GM18867 (cell line): ENCODE results near the gene POT1.

Source experiments
- ATAC-seq: cut with Tn5 transposase; IDR thresholded peaks from one replicate; pipeline ENCODE4 v1.9.1; 2021; ENCODE audit warnings: mild to moderate bottlenecking, moderate library complexity; ENCODE audit not compliant: unreplicated experiment

The POT1 gene

DNA sequence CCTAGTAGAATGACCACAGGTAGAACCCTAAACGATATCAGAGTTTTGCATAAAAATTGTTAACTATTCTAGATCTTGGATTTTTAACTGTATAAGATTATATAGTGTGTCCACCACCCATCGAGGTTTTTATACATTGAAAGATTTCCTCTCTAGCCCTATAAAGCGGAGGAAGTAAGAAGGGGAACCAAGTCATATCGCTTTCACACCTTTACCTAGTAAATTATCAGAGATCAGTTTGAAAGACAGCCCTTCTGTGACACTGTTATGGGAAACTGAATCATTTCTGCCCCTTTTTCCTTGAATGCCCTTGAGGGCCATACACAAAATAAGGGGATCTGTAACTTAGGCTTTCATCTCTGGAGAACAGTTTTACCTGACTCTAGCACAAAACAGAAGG, 155.7 kb downstream of the POT1 start:
- peak; percentile 89 for ATAC-seq

DNA sequence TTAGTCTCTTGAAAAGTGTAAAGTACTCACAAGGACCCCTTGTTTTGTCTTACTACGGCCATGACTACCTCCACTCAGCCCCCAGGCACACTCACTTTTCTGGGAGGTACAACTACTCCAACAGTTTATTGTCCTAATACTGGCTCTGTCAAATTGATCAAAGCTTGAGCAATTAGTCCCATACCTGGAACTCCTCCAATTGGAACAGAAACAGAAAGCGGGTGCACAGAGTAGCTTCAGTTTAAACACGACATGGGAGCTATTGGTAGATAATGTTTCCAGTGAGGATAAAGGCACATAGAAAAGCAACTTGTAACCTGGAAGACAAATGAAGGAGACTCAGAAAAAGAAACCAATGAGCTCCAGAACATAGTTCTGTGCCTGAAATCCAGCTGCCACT, 156.3 kb downstream of the POT1 start:
- no peak for ATAC-seq
